GM15510 (cell line): ENCODE results near the gene GTF2H1.
A peak's percentile ranks its signal among the peaks of the same experiment; 100 is the strongest.

Experiments used
- POLR2A ChIP-seq: IDR thresholded peaks from 3 replicates; pipeline ENCODE4 v1.6.1; 2011; ENCODE audit warnings: borderline replicate concordance; ENCODE audit not compliant: insufficient read length; ENCODE audit errors: extremely low read depth

Gene GTF2H1

GRCh38 chr11:18321969-18322711 is at the start of gene GTF2H1, which contains the start of gene HPS5:
GTF2H1 (plus strand) TSS chr11:18322567; CDS start chr11:18333075, 10,508 bp downstream.
HPS5 (minus strand) TSS chr11:18322140; CDS start chr11:18317858, 4,282 bp downstream.
- peak; percentile 97 for TF ChIP-seq POLR2A

- no peak for TF ChIP-seq POLR2A
These were observed 44.6 kb upstream of the GTF2H1 start for GRCh38 chr11:18277565-18278271.

GRCh38 chr11:18280438-18281045 is 41.8 kb upstream of the GTF2H1 start:
- TF ChIP-seq POLR2A = no peak

- TF ChIP-seq POLR2A = no peak
These were observed 39.7 kb upstream of the GTF2H1 start for GRCh38 chr11:18282626-18283025.

- TF ChIP-seq POLR2A = no peak
These were observed 36.5 kb upstream of the GTF2H1 start for GRCh38 chr11:18285841-18286240.

- no peak for TF ChIP-seq POLR2A
These were observed 33.5 kb upstream of the GTF2H1 start for GRCh38 chr11:18288911-18289310.

- no peak for TF ChIP-seq POLR2A
These were observed 27.5 kb upstream of the GTF2H1 start for GRCh38 chr11:18294862-18295261.

- TF ChIP-seq POLR2A = no peak
These were observed 27.1 kb upstream of the GTF2H1 start for GRCh38 chr11:18295316-18295715.

- TF ChIP-seq POLR2A = no peak
These were observed 22.6 kb upstream of the GTF2H1 start for GRCh38 chr11:18299721-18300120.

- no peak for TF ChIP-seq POLR2A
These were observed 17.6 kb upstream of the GTF2H1 start for GRCh38 chr11:18304745-18305144.

- no peak for TF ChIP-seq POLR2A
These were observed 14.8 kb upstream of the GTF2H1 start for GRCh38 chr11:18307461-18308139.

- no peak for TF ChIP-seq POLR2A
These were observed 14.1 kb upstream of the GTF2H1 start for GRCh38 chr11:18308242-18308641.

- TF ChIP-seq POLR2A = no peak
These were observed 12.7 kb upstream of the GTF2H1 start for GRCh38 chr11:18309691-18310090.

GRCh38 chr11:18310800-18311340 is 11.5 kb upstream of the GTF2H1 start:
- no peak for TF ChIP-seq POLR2A

- no peak for TF ChIP-seq POLR2A
These were observed 10.4 kb upstream of the GTF2H1 start for GRCh38 chr11:18312012-18312411.
